Measurements from ENCODE around the gene SLC6A13. TPM values are rescaled to one million over a fixed set of nuclear protein-coding genes. Genes with fewer than 3 reads are reported as not detected.
"Not testable (repeated sequence)": the region's sequence is repeated elsewhere in the genome, so short reads cannot be mapped to it uniquely, and the experiment has no call there.

SLC6A13 gene
- total RNA-seq, 2 donors from 2014 or later, result 1.3 to 2.0 TPM

DNA sequence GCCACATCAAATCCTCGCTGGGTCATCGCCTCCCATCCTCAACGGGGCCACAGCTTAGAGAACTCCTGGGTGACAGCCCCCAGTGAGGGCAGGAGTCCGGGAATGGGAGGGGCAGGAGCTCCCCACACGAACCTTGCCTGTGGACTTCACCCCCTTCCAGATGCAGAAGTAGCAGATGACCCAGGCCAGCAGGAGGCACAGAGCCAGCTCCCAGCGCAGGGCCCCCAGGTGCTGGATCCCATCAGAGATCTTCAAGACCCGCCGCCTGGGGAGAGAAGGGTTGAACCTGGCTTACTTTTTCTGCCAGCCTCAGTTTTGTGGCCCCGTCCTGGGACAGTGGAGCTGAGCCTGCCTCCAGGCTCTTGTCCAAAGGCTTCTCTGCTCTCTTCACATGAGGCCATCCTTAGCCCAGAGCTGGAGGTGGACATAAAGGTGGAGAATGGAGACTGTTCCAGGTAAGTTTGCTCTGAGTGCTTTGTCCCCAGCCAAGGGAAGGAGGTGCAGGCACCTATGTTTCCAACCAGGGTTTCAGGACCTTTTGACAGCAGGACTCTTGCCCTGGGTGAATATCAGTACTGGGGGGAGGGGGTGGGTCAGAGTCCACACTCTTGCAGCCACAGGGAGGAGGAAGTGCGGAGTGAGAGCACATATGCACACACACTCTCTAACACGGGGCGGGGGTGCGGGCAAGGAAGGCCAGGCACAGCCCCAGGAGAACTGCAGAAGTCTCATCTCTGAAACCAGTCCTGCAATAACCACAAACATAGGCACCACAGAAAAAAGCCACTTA lies 25.4 kb downstream of the SLC6A13 start:
- intact Hi-C loops (cut with DNase I), result no loop called here
- ATAC-seq (no peak), DNase-seq (no peak)

DNA sequence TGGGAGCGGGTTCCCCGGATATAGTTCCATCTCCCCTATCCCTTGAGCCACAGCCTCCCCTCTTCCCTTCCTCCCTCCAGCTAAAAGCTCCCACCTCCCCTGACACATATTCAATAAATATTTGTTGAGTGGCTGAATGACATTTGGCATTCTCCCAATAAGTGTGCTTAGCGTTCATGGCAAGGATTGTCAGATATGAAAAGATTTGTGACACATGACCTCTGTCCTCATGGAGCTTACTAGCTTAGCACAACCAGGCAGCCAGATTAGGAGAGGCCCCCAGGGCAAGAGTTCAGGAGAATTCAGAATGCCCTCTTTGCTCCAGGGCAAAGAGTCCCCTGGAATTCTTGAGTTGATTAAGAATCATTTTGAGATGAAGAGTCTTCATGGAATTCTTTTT lies 26.2 kb downstream of the SLC6A13 start:
- ATAC-seq (no peak), DNase-seq (no peak)
- intact Hi-C loops (cut with DNase I), result no loop called here

DNA sequence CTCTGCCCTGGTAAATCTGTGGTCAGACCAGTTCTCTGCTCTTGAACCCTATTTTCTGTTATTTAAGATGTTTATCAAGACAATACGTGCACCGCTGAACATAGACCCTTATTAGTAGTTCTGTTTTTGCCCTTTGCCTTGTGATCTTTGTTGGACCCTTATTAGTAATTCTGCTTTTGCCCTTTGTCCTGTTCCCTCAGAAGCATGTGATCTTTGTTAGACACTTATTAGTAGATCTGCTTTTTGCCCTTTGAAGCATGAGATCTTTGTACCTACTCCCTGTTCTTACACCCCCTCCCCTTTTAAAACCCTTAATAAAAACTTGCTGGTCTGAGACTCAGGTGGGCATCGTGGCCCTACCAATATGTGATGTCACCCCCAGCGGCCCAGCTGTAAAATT lies 26.7 kb downstream of the SLC6A13 start:
- ATAC-seq; intact Hi-C loops (cut with DNase I); DNase-seq: not testable (repeated sequence)

DNA sequence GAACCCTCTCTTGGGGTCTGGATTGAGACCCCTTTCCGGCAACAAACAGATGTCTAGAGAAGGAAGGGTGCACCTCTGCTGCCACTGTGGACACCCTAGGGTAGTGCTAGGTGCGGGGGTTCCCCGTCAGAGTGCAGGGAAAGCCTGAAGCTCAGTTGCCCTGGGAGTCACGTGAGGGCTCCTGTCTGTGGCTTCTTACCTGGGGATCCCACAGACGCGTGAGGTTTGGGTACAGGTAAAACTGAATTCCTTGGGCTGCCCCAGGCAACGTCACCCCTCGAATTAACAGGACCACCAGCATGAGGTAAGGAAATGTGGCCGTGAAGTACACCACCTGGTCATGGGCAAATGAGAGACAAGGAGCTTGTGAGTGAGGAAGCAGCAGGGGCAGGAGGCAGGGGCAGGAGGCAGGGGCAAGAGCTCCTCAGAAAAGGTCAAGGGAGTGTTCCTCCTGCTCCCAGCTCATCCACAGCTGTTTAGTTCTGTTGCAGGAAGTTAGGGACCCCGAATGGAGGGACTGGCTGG lies 27.7 kb downstream of the SLC6A13 start:
- DNase-seq, result no peak
- no peak for ATAC-seq
- intact Hi-C loops (cut with DNase I), result no loop called here

DNA sequence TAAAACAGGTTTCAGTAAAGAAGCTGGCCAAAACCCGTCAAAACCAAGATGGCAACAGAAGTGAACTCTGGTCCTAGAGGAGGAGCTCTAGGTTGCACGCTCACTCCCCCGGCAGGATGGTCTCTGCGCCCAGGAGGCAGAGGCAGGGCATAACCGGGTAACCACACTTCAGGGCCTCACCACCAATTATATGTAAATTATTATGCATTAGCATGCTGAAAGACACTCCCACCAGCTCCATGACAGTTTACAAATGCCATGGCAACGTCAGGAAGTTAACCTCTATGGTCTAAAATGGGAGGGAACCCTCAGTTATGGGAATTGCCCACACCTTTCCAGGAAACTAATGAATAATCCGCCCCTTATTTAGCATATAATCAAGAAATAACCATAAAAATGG lies 28.6 kb downstream of the SLC6A13 start:
- intact Hi-C loops (cut with DNase I), result no loop called here

DNA sequence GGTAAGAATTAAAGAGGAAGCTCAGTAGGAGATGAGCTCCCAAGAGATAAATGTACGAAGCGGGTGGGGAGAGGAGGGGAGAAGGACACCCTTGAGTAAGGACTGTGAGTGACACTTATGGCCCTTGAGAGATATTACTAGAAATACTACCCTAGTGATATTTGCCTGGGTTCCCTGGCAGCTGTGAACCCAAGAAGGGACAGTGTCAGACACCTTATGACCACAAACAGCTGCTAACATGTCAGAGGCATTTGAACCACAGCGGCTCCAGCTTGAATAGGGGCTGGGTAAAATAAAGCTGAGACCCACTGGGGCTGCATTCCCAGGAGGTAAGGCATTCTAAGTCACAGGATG lies 29.0 kb downstream of the SLC6A13 start:
- no peak for ATAC-seq
- intact Hi-C loops (cut with DNase I), result no loop called here
- no peak for DNase-seq

More for the DNA sequence above, 28.6 kb downstream of the SLC6A13 start:
- DNase-seq (no peak), ATAC-seq (no peak)

DNA sequence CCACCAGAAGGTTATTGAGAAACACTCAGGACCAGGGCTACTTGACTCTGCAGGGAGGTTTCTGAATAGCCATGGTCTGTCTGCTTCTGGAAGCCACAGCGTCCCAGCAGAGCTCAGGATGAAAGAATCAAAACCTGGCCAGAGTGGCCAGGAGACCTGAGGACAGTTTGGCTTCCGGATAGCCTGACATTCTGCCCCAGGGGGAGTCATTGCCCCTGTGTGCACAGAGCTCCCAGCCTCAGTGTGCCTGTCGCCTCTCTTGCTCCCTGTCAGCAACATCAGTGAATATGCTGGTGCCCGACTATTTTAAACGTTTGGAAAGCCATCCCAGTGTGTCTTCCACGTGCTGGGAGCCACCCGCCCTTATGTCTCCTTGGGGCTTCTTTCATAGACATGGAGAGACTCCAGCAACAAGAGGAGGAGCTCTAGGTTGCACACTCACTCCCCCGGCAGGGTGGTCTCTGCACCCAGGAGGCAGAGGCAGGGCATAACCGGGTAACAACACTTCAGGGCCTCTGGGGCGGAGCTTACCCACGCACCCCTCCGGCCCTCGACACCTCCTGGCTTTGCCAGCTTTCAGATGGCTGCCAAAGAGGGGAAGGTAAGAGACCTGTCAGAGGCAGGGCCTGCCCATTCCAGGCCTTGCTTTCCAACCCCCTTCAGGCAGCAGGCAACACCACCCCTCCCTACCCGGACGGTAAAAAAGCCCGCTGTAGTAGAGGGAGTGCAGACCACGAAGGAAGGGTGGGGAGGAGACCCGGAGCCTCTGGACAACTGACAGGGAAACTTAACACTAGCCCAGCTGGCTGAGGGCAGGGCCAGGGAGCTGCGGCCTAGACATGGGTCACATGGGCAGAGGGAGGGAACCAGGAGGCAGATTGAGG lies 29.7 kb downstream of the SLC6A13 start:
- intact Hi-C loops (cut with DNase I), result no loop called here
- ATAC-seq (peak; percentile 23 to 39), DNase-seq (no peak)

DNA sequence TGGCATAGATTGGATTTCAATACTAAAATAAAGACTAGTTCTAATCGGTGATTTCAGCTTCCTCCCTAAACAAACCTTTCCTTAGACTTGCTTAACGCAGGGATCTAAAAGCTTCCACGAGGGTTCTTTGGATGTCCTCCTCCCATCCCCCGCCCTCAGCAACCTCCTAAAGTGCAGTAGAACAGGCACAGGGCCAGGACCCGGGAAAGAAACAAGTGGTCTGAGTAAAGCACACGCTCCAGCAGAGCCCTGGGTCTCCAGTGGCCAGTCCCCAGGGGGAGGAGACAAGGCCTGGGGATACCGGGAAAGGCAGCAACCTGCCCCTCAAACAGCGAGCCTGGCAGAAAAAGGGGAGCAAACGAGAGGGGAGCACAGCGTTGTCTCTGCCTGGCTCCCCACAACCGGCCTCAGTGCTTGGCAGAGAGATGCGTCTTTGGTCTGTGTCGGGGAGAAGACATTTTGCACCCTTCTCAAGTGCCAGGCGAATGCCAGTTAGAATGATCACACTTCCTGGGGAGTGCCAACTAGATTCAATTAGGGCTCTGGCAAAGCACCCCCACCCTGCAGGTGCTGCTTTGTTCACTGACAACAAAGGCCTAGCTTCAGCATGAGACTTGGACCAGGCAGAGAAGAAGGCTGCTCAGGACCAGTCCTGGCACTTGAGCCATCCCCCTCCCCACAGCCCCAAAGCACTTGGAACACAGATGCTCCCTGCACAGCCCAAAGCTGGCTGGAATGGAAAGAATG lies 31.5 kb downstream of the SLC6A13 start:
- no peak for ATAC-seq
- no peak for DNase-seq
- intact Hi-C loops (cut with DNase I), result no loop called here

DNA sequence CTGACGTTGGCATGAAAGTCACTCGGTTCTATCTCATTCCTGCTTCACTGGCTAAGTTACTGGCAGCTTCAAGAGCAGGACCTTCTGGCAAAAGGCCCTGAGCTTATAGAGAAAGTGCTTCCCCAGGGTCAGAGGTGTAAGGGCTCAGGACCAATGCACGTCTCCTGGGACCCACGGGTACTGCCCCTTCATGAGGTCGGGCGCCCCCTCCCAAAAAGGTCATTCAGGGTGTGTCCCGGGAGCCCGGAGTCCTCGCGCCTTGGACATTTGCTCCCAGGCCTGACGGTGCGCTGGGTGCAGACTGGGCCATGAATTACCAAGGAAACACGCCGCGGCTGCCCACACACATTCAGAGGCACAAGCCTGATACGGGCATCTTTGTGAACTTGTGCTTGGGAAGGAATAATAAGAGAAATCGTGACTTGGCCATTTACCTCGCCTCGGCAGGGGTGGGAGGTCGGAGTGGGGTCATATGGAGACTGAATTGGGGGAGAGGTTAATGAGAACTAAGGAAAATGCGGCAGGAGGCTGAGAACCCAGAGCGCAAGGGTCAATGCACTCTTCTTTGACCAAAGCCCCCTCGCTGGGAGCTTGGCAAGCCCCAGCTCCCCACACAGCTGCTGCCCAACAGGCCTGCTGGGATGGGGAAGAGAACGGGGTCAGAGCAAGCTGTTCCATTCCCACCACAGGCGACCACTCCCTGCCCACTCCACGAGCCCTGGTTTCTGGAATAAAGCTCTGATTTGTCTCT lies 33.0 kb downstream of the SLC6A13 start:
- DNase-seq, result no peak
- ATAC-seq, result no peak
- intact Hi-C loops (cut with DNase I), result no loop called here

DNA sequence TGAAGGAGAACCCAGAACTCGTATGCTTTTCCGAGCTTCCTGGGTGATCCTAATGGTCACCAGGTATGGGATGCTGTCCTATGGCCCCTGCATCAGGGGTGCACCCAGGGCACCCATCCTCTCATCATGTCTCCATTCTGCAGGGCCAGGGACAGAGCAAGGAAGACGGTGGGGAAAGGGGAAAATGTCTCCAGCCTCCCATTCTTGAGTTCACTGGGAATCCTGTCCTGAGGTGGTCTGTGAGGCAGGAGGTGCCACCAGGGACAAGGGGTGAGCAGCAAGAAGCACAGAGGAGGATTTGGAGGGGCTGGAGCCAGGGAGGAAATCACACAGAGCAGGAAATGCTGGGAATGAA lies 33.8 kb downstream of the SLC6A13 start:
- DNase-seq, result no peak
- intact Hi-C loops (cut with DNase I), result no loop called here

DNA sequence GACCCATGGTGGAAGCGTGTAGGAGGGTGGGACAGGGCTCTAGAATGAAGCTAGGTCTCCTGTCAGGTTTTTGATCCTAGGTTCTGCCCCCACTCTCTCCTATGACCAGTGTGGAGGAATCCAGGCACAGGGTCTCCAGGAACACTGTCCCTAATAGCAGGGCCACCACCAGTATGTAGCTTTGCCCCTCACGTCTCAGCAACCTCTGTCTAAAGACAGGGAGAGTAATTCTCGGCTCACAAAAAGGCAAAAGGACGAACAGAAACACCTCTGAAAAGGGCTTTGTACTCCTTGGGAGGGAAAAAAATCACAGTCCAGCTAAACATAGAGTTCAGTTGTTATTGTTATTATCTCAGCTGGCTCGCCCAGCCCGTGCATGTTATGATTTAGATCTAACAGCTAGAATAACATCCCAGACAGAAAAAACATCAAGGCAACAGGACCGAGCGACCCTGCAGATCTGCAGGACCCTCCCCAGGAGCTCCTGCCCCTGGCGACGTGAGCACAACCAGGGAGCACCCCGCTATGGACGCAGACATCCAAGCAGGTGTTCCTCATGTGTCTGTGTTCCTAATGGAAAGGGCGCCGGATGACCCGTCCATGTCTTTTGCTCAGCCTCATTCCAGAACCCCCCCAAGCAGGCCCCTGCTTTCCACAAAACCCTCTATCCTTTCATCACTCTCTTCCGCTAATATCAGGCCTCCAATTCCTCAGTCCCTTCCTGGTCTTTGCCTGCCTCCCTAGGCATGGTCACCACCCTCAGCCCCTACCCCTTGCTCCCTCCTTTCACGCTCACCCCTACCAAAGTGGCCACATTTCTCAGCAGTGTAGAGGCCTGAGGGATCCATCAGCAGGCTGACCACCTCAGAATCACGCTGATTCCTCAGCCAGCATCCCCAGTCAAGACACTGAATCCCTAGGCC lies 34.5 kb downstream of the SLC6A13 start:
- intact Hi-C loops (cut with DNase I), result no loop called here
- ATAC-seq (no peak), DNase-seq (no peak)

More for the DNA sequence above, 33.8 kb downstream of the SLC6A13 start:
- ATAC-seq, result no peak

DNA sequence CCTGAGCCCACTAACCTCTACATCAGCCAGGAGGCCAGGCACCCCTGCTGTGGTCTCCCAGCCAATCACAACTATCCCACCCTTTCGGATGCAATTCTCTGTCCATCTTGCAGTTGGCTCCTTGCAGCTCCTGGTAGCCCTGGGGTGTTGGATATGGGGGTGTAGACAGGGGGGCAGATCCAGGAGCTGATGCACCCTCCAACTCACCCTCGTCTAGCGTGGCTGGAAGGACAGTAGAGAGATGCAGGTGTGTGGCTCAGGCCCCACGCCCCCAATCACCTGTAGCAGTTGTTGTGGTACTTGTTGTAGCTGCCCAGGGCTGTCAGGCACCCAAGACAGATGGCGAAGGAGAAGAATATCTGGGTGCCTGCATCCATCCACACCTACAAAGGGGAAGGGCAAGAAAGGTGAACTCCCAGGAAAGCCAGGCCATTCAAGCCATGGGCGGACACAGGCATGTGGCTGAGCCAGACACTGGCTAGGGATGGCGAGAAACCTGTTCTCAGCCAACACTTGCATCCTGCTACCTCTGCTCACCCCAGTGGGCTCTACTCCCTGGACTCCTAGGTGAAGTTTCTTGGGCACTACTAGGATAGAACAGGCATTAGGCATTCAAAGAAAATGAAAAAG lies 35.2 kb downstream of the SLC6A13 start:
- no peak for ATAC-seq
- DNase-seq, result no peak
- intact Hi-C loops (cut with DNase I), result no loop called here

DNA sequence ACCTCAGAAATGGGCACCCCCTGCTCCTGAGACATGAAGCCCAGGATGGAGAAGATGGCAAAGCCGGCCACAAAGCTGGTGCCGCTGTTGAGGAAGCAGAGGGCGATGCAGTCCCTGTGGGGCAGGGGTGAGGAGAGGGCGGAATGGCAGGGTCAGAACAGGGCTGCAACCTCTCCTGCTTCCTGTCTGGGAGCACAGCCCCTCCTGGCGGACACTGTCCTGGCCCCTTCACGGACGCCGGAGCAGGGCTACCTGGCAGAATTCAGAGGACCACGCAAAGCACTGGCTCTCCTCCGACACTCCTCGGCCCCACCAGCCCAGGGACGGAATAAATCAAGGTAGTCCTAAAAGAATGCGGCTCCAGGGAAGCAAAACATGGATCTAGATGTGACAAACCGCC lies 36.2 kb downstream of the SLC6A13 start:
- intact Hi-C loops (cut with DNase I), result no loop called here
- no peak for DNase-seq
- no peak for ATAC-seq

DNA sequence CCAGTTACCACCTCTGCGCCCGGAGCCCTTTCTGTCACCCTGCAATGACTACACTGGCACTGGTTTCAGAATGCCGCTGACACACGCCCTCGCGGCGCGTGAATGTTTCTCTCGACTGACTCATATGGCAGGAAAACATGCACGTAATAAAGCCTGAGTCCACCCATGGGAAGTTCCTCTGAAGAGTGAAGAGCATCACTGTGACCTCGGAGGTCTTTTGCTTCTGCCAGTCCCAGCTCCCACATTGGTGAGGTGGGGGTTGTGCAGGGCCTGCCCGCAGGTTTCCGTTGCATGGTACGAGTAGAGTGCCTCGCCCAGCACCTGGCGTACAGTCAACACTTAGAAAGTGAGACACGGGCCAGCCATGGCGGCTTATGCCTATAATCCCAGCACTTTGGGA lies 37.6 kb downstream of the SLC6A13 start:
- ATAC-seq, result no peak

DNA sequence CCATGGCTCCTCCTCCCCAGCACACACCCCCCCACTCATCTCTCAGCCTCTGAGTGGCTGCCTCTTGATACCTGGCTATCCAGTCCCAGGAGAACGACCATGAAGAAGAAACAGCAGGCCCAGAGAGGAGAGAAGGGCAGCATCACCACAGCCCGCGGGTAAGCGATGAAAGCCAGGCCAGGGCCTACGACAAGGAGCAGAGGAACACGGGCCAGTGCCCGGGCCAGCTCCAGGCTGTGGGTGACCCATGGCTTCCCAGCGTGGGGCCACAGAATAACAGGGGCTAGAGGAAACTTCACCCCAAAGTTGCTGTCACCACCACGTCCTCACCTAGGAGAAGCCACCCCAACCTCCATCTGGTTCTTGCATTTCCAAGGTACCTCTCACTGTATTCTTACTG lies 38.3 kb downstream of the SLC6A13 start:
- DNase-seq (no peak), ATAC-seq (no peak)
- intact Hi-C loops (cut with DNase I), result no loop called here

More for the DNA sequence above, 37.6 kb downstream of the SLC6A13 start:
- intact Hi-C loops (cut with DNase I), result no loop called here
- no peak for DNase-seq

DNA sequence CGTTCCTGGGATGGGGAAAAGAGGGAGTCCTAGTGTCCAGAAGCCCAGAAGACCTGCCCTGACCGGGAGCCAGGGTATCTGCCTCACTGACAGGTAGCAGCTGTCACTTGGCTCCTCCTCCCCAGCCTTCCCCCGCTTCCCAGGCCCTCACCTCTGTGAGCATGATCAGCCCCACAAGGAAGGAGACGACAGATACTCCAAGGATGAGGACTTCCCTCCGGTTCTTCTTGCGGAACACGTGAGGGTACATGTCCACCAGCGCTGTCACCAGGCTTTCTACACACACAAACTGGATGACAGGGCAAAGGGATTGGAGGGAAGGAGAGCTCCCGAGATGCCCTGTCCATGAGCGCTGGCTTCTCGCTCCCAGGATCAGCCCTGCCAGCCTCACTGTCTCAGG lies 38.8 kb downstream of the SLC6A13 start:
- ATAC-seq, result no peak
- DNase-seq, result no peak
- intact Hi-C loops (cut with DNase I), result no loop called here

DNA sequence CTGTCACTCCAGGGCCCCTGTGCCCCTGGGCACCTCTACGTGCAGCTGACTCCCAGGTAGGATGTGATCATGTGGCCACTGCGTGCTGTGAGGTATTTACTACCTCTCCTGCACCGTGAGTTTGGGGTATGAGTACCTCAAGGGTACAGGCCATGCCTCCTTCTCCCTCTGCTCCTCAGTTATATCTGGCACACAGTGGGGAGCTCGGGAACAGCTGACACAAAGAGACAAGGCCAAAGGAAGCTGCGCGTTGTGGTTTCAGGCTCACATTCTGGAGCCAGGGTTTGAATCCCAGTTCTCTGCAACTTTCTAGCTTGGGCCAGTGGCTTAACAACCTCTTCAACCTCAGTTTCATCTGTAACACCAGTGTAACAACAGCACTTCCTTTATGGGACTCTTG lies 40.9 kb downstream of the SLC6A13 start:
- no peak for DNase-seq
- intact Hi-C loops (cut with DNase I), result no loop called here
- ATAC-seq, result no peak
